RWPE2 (cell line): Measurements from ENCODE around the gene TTBK1.
A peak's percentile ranks its signal among the peaks of the same experiment; 100 is the strongest.

Experiments
- ATAC-seq: fragments of 200-7000 bp; cut with Tn5 transposase; 3 replicates; pipeline ENCODE4 v1.9.1; 2021; ENCODE audit warnings: low read depth
- DNase-seq: peaks from one replicate; pipeline ENCODE4 v3.0.0-alpha.2; 2020; ENCODE audit warnings: low spot score
- H3K27ac ChIP-seq: fragments of 450-650 bp; 2 replicates; pipeline ENCODE4 v1.5.1; 2017; ENCODE audit warnings: mild to moderate bottlenecking; ENCODE audit not compliant: poor library complexity, severe bottlenecking
- H3K27me3 ChIP-seq: fragments of 250-450 bp; sonication (Bioruptor Pico); 2 replicates; pipeline ENCODE4 v1.5.1; 2021; ENCODE audit warnings: mild to moderate bottlenecking, moderate library complexity; ENCODE audit not compliant: insufficient read depth, poor library complexity, severe bottlenecking
- H3K36me3 ChIP-seq: fragments of 250-450 bp; sonication (Bioruptor Pico); 2 replicates; pipeline ENCODE4 v1.5.1; 2020; ENCODE audit warnings: low read depth, mild to moderate bottlenecking, moderate library complexity
- H3K4me1 ChIP-seq: fragments of 250-450 bp; sonication (Bioruptor Pico); 2 replicates; pipeline ENCODE4 v1.5.1; 2021; ENCODE audit warnings: mild to moderate bottlenecking, moderate library complexity; ENCODE audit not compliant: insufficient read depth, poor library complexity, severe bottlenecking
- H3K4me3 ChIP-seq: fragments of 250-450 bp; sonication (Bioruptor Pico); 2 replicates; pipeline ENCODE4 v1.5.1; 2021; ENCODE audit warnings: mild to moderate bottlenecking, moderate library complexity; ENCODE audit not compliant: severe bottlenecking
- H3K9me3 ChIP-seq: fragments of 250-450 bp; sonication (Bioruptor Pico); 2 replicates; pipeline ENCODE4 v1.5.1; 2021; ENCODE audit warnings: mild to moderate bottlenecking, moderate library complexity; ENCODE audit not compliant: severe bottlenecking
- CTCF ChIP-seq: fragments of 450-650 bp; IDR thresholded peaks from one replicate; pipeline ENCODE4 v1.5.1; 2017; ENCODE audit warnings: mild to moderate bottlenecking, moderate library complexity; ENCODE audit not compliant: poor library complexity, severe bottlenecking

TTBK1 gene

GRCh38 chr6:43273707-43274106 lies 30.4 kb downstream of the TTBK1 start:
- H3K4me3 ChIP-seq, result no peak overlapping the region
- peaks cover 5% of the 10 kb centered on the region for H3K27me3 ChIP-seq
- ATAC-seq, result no peak
- no peaks in the 10 kb centered on the region for H3K4me1 ChIP-seq
- TF ChIP-seq CTCF, result no peak
- no peak for DNase-seq
- H3K9me3 ChIP-seq, result no peaks in the 10 kb centered on the region
- H3K36me3 ChIP-seq, result no peaks in the 10 kb centered on the region
- no peak overlapping the region for H3K27ac ChIP-seq

DNA sequence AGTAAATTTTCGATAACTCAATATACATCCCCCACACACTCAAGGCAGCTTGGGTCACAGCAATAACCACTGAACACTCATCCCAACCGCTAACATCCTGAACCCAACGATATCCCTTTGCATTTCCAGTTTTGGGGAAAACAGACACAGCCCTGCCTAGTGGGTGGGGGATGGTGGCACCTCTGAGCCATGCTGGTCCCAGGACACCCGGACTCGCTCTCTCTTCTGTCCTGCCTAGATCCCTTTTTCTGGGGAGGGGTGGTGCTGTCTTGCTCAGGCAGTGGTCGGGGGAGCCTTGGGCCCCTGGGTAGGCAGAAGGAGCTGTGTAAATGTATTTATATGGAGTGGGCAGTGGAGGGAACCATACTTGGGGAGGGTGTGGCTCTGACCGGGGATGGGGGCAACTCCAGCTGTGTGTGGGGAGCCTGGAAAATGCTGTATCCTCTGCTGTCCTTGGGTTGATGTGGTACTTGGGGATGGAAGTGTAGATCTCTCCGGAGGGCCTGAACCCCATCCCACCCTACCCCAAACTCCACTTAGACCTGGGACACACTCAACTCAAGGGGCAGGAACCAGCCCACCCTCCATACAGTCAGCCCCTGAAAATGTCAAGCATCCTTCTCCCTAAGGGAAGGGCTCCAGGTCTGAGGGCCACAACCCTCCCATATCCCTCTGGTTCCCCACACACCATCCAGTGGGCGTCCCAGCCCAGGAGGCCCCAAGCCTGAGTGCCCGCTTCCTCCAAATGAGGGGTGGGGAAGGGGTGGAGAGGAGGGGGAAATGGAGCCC lies 31.0 kb downstream of the TTBK1 start:
- H3K36me3 ChIP-seq, result no peaks in the 10 kb centered on the region
- ATAC-seq (no peak), DNase-seq (no peak)
- TF ChIP-seq CTCF, result no peak
- peaks cover 5% of the 10 kb centered on the region for H3K27me3 ChIP-seq
- no peaks in the 10 kb centered on the region for H3K4me1 ChIP-seq
- no peak overlapping the region for H3K27ac ChIP-seq
- H3K9me3 ChIP-seq, result no peaks in the 10 kb centered on the region
- no peak overlapping the region for H3K4me3 ChIP-seq

GRCh38 chr6:43274916-43275597 lies 31.8 kb downstream of the TTBK1 start:
- Histone ChIP-seq H3K27me3 (peaks cover 5% of the 10 kb centered on the region), H3K36me3 (no peaks in the 10 kb centered on the region), H3K27ac (no peak overlapping the region), H3K4me1 (no peaks in the 10 kb centered on the region), H3K9me3 (no peaks in the 10 kb centered on the region), H3K4me3 (peak overlapping the region; percentile 14)
- ATAC-seq (no peak), DNase-seq (no peak)
- no peak for TF ChIP-seq CTCF

DNA sequence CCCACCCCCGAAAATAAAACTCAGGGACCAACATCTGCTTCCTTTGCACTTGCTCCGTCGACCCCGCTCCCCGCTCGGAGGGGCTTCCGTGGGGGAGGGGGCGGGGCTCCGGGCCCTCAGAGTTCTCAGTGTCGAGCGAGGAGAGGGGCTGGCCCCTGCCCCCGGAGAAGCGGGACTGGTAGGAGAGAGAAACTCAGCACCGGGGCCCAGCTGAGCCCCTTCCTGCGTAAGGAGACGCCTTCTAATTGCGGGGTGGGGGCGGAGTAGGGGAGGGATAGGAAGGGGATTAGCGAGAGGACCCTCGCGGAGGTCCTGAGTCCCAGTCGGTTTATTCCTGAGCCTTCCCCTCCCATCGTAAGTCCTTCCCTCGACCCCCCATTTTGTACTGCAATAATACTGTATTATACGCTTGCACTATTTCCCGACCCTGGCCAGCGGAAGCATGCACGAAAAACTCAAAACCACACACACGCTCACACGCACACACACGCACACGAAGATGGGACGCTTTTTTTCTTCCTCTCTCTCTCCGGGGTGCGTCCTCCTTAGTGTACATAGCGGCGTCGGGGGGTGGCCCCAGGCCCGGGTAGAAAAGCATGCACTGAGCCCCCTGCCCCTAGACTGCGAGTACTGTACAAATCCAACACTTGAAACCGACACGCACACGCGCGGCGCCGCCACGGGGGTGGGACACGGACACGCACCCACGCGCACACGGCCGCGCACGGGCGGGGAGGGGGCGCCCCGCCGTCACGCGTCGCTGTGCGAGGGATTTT lies 32.7 kb downstream of the TTBK1 start:
- no peak for TF ChIP-seq CTCF
- H3K4me1 ChIP-seq, result no peaks in the 10 kb centered on the region
- no peaks in the 10 kb centered on the region for H3K36me3 ChIP-seq
- H3K27me3 ChIP-seq, result peaks cover 5% of the 10 kb centered on the region
- no peaks in the 10 kb centered on the region for H3K9me3 ChIP-seq
- ATAC-seq (no peak), DNase-seq (no peak)
- no peak overlapping the region for H3K4me3 ChIP-seq
- H3K27ac ChIP-seq, result no peak overlapping the region
